A549 treated with ZK216348 at 1 μM for 4 hours (cell line): ENCODE results near the gene HRH3. TPM values are rescaled to one million over a fixed set of nuclear protein-coding genes. Genes with fewer than 3 reads are reported as not detected.

Experiments used
- total RNA-seq: library from RNA; stranded (reverse); fragments of 200-300 nt; extraction: Qiagen RNA extraction; gene quantifications from 5 replicates; pipeline ENCODE4 v1.2.3, GENCODE V29; 2022; ENCODE audit warnings: low read depth

The HRH3 gene
- not detected in 5 replicates for total RNA-seq

GRCh38 chr20:62219992-62220665, at the start of gene HRH3:
Gene HRH3 (minus strand): TSS chr20:62220278. CDS start chr20:62219970, 308 bp downstream.

GRCh38 chr20:62237801-62238568, 17.9 kb upstream of the HRH3 start, which contains the start of gene OSBPL2:
Gene OSBPL2 (plus strand): TSS chr20:62238521. CDS start chr20:62256185, 17,664 bp downstream.

GRCh38 chr20:62182469-62183425, 37.3 kb downstream of the HRH3 start, which contains the start of gene MTG2:
Gene MTG2 (plus strand): TSS chr20:62183028. CDS start chr20:62193421, 10,393 bp downstream.

Other genes with a start within 250 kb of the HRH3 start
- 12.2 to 18.0 TPM (median 16.7 TPM) in 5 replicates for gene TAF4, start 154.4 kb downstream of the HRH3 start, total RNA-seq
- 24.7 to 29.6 TPM (median 26.0 TPM) in 5 replicates for gene LSM14B, start 97.8 kb downstream of the HRH3 start, total RNA-seq
- gene PSMA7, start 76.9 kb downstream of the HRH3 start, total RNA-seq, result 428 to 596 TPM (median 576 TPM) in 5 replicates
- 7.4 to 11.4 TPM (median 10.8 TPM) in 5 replicates for gene SS18L1, start 76.5 kb downstream of the HRH3 start, total RNA-seq
- 26.3 to 39.2 TPM (median 36.7 TPM) in 5 replicates for gene MTG2, start 37.2 kb downstream of the HRH3 start, total RNA-seq
- gene OSBPL2, start 18.2 kb upstream of the HRH3 start, total RNA-seq, result 15.9 to 26.0 TPM (median 20.4 TPM) in 5 replicates
- gene ADRM1, start 82.7 kb upstream of the HRH3 start, total RNA-seq, result 122 to 192 TPM (median 188 TPM) in 5 replicates
- 181 to 543 TPM (median 420 TPM) in 5 replicates for gene LAMA5, start 147.0 kb upstream of the HRH3 start, total RNA-seq
- gene RPS21, start 166.8 kb upstream of the HRH3 start, total RNA-seq, result 1,819 to 3,042 TPM (median 2,631 TPM) in 5 replicates
- 4.0 to 6.1 TPM (median 5.5 TPM) in 5 replicates for gene CABLES2, start 187.0 kb upstream of the HRH3 start, total RNA-seq
- 0.28 to 0.56 TPM (median 0.34 TPM) in 5 replicates for gene RBBP8NL, start 207.3 kb upstream of the HRH3 start, total RNA-seq